ENCODE data around the gene VPS51.

The VPS51 gene

DNA sequence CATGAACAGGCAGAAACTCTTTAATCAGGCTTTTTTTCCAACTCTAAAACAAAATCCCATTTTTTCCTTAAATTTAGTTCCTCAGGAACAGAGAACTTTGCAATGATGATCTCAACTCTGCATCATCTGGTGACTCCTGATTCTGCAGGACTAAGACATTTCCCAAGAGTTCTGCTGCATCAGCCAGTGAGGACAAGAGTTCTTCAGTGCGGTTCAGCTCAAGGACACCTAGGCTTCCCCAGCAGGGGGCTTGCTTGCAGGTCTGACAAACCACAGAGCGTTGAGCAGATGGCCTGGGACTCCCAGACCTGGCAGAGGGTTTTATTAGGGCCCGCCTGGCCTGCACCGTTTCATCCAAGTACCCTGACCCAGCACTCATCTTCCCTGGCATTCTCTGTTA lies 18.6 kb upstream of the VPS51 start:
- DNase-seq: no peak

DNA sequence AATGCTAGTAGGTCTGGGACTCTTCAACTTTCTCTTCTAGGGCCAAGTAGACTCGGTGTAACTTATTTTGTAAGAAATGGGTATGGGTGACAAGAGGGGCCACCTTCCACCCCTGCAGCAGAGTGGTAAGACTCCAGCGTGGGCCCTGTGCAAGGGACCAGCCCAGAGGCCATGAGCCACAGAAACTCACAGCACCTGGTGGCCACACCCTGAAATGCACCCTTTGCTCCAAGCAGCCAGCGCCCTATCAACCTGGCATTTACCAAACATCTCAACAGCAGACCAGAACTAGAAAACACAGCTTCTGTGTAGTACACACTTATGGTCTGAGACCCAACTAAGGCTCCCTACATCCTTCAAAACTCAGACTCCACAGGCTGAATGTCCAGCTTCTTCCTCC lies 17.9 kb upstream of the VPS51 start:
- peak in 3 of 4 experiments; percentile 48 to 72 (median 57) for DNase-seq

DNA sequence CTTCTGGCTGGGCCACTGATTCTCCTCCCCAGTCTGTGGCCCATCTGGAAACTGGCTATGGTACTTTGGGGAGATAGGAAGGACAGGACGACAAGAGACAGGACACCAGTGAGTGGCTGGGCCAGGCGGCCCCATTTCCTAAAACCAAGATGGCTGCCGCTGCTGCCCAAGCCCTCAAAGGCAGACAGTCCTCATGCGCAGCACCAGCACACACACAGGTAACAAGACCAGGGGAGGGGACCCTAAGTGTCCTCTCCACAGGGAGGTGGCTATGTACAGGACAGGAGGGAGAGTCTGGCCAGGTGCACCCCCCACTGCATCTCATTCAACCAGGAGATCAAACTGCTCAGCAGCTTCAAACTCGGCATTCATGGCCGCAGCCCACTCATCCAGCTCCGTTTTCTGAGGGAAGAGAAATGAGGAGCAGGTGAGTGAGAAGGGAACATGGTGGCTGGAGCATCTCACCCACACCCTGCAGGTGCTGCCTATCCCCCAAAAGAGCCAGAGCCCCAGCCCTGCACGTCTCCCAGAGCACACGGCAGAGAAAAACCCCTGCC lies 17.1 kb upstream of the VPS51 start:
- DNase-seq: no peak

DNA sequence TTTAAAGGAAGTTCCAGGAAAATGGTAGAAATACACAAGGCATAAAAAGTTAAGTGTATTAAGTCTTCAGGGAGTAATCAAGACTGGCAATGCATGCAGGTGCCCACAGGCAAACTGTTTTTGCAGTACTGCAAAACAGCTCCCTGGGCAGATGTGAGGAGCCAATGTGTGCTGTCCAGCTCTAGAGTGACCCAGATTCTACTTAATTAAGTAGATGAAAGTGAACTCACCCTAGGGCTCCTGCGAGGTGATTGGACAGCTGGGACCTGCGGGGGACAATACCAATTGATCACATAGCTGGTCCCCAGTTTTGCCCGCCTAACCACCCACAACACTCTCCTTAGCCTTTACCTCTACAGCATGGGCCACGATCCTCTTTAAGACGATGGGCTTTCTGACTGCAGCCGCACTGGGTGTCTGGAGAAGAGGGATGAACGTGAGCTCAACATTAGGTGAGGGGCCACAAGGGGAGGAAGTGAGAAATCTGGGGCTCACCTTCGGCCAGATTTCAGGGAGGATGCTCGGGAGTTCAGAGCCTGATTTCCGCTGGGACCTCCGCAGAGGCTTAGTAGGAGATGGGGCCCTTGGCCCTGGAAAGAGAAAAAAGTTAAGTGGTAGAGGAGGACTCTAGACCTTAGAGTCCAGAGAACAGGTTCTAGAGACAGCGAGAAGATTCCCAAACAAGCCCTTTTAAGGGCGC lies 12.7 kb upstream of the VPS51 start:
- no peak for DNase-seq

DNA sequence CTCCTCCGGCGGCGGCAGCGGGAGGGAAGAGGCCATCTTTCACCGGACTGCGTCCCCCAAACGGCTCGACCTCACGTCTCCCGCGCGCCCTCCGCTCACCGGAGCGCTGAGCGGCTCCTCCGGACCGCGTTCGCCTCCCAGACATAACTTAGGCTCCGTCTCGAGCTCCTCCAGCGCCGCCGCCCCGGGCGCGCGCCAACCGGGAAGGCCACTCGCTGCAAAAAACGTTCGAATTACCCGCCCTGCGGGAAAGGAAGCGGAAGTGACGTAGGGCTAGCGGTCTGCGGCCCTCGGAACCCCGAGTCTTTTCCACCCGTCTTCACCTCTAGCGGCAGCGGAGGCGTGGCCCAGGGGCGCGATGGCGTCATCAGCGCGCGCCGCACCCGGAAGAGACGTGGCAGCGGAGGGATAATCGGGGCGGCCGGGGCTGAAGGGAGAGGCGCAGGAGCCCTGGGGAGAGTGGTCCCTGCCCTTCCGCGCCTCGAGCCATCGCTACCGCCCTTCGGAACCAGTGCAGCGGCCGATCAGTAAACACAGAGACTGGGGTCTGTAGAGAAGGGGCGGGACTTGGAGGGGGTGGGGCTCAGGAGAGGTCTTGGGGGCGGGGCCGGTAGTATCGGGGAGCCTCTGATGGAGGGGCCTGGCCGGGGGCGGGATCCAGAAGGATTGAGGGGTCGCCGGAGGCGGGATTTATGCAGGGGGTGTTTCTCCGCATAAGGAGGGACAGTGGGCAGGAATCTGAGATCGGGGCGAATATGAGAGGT lies 12.0 kb upstream of the VPS51 start, which contains the start of the genes CDCA5 and ZFPL1:
CDCA5 (minus strand) TSS at position 207 of the 764 bp plus-strand sequence; CDS start at position 145, 62 bp downstream.
ZFPL1 (plus strand) TSS at position 389 of the 764 bp plus-strand sequence. CDS start 477 bp downstream, outside the sequence.
- DNase-seq: peak; percentile 88 to 96 (median 94)

DNA sequence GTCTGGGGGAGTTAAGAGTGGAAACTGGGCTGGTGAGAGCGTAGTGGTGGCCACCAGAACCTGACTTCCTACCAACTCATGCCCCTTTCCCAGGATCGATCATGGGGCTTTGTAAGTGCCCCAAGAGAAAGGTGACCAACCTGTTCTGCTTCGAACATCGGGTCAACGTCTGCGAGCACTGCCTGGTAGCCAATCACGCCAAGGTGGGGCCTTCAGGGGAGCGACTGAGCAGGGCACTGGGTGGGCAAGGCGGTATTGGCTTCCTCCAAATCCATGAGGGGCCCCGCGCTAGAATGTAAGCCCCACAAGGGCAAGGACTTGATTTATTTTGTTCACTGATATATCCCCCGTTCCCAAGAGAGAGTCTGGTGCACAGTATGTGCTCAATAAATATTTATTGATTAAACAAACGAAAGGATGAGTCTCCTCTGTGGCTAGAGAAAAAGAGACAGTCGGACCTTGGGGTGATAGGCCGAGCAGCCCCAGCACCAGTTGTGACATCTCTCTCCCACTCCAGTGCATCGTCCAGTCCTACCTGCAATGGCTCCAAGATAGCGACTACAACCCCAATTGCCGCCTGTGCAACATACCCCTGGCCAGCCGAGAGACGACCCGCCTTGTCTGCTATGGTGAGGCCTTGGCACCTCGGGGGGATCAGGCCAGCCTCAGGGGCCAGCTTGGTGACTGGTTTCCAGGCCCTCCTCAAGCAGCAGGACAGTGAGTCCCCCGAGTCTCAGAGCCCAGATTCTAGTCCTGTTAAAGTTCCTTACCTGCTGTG lies 11.2 kb upstream of the VPS51 start:
- no peak for DNase-seq

DNA sequence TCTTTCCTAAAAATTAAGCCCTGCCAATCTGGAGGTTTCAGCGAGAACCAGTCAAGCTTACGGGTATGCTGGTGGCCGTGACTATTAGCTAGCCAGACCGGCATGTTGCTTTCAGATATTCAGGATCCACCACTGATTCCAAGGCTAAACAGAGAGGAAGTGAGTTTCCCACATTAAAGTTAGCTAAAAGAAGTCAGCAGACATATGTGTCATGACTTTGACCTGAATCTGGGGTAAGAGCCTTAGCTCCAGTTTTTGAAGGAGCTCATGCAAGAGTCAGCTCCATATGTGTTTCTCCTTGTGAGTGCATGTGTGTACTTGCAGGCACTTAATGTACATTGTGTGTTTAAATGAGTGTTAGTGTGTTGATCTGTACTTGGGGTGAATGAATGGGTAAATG lies 10.6 kb upstream of the VPS51 start:
- DNase-seq: no peak

DNA sequence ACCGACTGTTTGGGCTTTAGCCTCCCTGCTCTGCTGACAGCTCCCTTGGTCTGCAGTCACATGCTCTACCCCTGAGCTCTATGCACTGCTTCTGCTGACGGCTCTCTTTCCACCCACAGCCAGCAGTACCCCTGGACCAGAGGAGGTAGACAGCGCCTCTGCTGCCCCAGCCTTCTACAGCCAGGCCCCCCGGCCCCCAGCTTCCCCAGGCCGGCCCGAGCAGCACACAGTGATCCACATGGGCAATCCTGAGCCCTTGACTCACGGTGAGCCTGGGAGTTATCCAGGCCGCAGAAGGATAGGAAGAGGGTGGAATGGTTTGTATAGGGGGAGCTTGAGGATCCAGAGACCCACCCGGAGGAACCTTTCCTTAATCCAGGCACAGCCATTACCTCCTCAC lies 9.2 kb upstream of the VPS51 start:
- DNase-seq: no peak

DNA sequence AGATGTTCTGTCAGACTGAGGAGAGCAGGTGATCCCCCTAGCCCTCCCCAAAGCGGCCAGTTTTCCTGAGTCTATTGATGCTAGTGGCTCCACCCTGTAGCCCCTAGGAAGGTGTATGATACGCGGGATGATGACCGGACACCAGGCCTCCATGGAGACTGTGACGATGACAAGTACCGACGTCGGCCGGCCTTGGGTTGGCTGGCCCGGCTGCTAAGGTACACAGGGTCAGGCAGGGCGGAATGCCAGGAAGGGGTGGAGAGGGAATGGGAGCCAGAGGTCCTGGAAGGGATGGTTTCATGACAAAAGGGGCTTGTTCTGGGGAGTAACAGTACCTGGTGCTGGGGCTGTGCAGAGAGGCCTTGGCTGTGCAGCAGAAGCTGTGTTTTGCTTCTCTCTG lies 8.8 kb upstream of the VPS51 start:
- no peak for DNase-seq

DNA sequence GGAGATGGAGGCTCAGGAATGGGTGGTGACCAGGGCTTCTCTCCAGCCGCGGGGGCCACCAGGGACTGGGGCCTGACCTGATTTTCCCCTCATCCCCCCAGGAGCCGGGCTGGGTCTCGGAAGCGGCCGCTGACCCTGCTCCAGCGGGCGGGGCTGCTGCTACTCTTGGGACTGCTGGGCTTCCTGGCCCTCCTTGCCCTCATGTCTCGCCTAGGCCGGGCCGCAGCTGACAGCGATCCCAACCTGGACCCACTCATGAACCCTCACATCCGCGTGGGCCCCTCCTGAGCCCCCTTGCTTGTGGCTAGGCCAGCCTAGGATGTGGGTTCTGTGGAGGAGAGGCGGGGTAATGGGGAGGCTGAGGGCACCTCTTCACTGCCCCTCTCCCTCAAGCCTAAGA lies 8.2 kb upstream of the VPS51 start:
- DNase-seq: no peak

DNA sequence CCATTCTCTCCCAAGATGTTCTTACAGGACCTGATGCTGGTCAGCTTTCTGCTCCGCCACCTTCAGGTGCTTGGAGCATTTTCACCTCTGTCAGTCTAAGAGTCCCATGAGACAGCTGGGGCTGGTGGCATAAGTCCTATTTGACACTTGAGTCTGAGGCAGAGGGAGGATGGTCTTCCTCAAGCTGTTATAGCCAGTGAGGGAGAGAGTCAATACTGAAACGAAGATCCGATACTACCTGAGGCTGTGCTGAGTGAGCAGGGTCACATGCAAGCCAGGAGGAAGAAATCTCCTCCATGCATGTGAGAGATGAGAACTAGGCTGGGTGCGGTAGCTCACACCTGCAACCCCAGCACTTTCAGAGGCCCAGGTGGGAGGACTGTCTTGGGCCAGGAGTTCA lies 6.4 kb upstream of the VPS51 start:
- DNase-seq: no peak

DNA sequence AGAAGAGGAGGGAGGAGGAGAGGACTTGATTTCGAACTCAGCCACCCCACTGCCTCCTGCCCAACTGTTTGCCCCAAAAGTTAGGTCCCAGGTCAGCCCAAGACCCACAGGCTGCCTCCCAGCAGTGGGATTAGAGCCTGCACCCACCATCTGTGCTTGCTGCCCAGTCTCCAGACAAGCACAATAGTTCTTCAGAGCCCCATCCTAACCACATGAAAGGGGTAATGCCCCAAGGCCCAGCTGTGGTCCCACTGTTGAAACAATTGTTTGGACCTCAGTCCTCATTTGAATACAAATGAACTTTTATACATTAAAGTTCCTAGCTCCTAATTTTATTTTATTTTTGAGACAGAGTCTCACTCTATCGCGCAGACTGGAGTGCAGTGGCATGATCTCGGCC lies 5.4 kb upstream of the VPS51 start:
- DNase-seq: no peak

DNA sequence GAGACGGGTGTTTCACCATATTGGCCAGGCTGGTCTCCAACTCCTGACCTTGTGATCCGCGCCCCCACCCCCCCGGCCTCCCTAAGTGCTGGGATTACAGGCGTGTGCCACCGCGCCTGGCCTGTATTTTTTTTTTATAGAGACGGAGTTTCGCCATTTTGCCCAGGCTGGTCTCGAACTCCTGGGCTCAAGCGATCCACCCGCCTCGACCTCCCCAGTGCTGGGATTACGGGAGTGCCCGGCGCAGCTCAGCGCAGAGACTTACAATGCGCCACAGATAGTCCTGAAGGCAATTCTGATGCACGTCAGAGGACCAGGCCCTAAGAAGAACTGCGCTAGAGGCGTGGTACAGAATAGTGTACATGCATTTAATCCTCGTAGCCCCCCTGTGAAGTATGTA lies 587 bp upstream of the VPS51 start:
- no peak for DNase-seq

DNA sequence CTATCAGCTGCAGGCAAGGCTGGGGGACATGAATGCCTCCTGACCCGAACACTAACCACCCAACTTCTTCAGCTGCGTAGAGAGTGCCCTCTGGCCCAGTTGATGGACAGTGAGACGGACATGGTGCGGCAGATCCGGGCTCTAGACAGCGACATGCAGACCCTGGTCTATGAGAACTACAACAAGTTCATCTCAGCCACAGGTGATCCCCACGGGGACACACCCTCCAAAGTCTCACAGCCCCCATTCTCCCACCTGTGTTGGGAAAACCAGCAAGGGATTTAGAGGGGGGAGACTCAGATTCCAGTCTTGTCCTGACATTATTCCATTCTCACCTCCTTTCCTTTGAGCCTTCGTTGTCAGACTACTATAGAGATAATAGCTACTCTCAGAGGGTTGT lies 912 bp downstream of the VPS51 start:
- no peak for DNase-seq

DNA sequence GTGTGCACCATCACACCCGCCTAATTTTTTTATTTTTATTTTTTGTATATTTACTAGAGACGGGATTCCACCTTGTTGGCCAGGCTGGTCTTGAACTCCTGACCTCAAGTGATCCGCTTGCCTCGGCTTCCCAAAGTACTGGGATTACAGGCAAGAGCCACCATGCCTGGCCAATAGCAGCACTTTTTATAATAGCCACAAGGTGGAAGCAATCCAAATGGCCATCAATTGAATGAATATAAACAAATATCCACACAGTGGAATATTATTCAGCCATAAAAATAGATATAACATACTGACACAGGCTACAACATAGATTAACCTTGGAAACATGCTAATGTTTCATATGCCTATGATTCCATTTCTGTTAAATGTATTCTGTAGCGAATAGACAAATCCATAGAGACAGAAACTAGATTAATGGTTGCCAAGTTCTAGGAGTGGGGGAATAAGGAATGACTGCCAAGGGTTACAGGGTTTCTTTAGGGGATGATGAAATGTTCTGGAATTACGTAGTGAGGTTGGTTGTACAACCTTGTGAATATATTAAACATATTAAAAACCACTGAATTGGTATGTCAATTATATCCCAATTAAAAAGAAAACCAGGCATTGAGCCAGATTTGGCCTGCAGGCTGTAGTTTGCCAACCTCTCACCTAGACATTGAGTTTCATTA lies 4.8 kb downstream of the VPS51 start:
- DNase-seq: no peak

DNA sequence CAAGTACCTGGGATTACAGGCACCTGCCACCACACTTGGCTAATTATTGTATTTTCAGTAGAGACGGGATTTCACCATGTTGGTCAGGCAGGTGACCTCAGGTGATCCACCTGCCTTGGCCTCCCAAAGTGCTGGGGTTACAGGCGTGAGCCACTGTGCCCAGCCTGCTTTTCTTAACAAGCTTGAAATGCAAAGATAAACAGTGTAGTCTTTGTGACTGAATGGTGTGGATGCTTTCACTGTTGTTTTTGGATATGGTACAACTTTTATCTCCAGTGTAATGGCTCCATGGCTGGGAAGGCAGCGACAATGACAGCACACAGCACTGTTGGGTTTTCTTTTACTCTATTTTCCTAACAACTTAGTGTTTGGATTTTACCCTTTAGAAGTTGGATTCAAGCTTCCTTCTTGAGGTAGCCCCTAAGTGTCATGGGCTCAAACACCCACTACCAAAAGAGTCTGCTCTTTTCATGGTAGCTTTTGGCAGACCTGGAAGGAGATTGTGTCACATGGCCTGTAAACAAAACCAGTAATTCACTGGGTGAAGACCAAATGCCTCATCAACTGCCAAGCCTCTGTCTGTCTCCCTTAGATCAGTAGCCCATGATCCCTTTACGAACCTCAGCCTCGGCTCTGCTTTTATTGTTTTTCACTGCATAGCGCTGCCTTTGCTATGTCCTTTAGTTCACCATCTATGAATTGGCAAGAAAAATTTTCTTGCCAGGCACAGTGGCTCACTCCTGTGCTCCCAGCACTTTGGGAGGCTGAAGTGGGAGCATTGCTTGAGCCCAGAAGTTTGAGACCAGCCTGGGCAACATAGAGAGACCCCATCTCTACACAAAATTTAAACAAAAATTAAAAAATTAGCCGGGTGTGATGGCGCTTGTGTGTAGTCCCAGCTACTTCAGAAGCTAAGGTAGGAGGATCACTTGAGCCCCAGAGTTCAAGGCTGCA lies 6.4 kb downstream of the VPS51 start:
- no peak for DNase-seq

DNA sequence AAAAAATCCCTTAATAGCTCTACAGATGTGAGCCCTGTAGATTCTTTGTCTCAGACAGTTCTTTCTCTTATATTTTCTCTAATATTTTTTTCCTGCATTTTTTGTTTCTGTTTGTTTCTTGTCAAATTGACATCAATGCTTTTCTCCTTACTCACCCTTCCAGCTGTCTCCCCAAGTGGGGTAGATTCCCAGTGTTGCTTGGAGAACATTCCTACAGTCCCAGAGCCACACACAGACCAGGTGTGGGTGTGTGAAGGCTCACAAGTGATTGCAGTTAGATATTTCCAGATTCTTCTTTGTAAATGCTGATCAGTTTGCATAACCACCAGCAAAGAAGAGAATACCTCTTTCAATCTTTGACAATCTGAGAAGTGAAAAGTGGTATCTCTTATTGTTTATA lies 7.5 kb downstream of the VPS51 start:
- no peak for DNase-seq

DNA sequence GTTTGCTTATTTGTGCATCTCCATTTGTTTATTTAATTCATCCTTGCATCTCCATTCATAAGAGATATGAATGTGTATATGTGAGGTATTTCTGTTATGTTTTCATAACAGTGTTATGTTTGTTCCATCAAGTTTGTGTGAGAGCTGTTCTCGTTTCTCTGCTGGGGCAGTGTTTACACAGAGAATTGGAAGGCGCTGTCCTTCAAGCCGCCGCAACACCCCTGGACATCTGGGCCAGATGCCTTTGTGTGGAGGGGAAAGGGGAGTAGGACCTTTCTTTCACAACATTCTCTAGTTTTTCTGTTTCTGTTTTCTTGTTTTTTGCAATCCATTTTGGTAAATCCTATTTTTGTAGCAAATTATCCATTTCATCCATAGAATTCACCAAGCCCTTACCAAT lies 8.6 kb downstream of the VPS51 start:
- DNase-seq: no peak

DNA sequence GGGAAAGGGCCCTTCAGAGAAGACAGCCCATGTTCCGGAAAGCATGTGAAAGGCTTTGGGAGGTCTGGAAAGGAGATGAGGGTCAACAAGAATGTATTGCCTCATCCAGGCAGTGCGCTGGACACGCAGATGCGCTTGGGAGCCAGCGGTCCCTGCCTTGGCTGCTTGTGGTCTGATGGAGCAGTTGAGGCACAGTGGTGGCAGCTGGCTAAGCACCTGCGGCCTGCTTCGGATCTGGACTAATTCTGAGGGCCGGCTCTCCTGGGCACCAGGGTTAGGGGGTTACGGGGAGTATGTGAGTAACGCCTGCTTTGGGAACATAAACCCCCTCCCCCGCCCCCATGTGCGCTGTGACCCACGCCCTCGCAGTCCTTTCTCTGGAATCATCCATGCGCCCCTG lies 11.1 kb downstream of the VPS51 start:
- no peak for DNase-seq

DNA sequence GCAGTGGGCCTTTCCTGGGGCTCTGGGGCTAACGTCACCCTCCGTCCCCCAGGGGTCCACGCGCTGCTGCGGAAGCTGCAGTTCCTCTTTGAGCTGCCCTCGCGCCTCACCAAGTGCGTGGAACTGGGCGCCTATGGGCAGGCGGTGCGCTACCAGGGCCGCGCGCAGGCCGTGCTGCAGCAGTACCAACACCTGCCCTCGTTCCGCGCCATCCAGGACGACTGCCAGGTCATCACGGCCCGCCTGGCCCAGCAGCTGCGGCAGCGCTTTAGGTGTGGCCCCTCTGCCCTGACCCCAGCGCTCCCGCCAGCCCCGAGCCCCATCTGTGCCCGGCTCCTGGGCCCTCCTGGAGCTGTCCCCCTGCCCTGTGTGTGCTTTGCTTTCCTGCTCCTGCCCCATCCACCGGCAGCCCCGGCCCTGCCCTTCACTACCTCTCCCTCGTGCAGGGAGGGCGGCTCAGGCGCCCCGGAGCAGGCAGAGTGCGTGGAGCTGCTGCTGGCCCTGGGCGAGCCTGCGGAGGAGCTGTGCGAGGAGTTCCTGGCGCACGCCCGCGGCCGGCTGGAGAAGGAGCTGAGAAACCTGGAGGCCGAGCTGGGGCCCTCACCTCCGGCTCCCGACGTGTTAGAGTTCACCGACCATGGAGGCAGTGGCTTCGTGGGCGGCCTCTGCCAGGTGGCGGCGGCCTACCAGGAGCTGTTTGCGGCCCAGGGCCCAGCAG lies 11.9 kb downstream of the VPS51 start:
- no peak for DNase-seq
